MM.1S (cell line): Measurements from ENCODE around the gene ATP10D.

Source experiments
- DNase-seq: peaks from one replicate; pipeline ENCODE4 v3.0.0-alpha.2; 2015
- H2AFZ ChIP-seq: fragments of 300-600 bp; sonication (generic); 2 replicates; pipeline ENCODE4 v1.6.0; 2016; ENCODE audit warnings: antibody characterized with exemption, low read length
- H3F3A ChIP-seq: fragments of 300-600 bp; sonication (generic); 2 replicates; pipeline ENCODE4 v1.6.1; 2016; ENCODE audit warnings: mild to moderate bottlenecking, antibody characterized with exemption, low read length, moderate library complexity, mixed read lengths; ENCODE audit not compliant: insufficient read depth
- H3K27ac ChIP-seq: fragments of 300-600 bp; sonication (generic); 2 replicates; pipeline ENCODE4 v1.5.1; 2016; ENCODE audit warnings: mild to moderate bottlenecking, low read length
- H3K27me3 ChIP-seq: fragments of 300-600 bp; sonication (generic); replicated peaks from 2 replicates; pipeline ENCODE4 v1.6.0; 2016; ENCODE audit warnings: low read length; ENCODE audit not compliant: insufficient read depth
- H3K36me3 ChIP-seq: fragments of 300-600 bp; sonication (generic); replicated peaks from 2 replicates; pipeline ENCODE4 v1.6.1; 2016; ENCODE audit warnings: mild to moderate bottlenecking, low read length, mixed read lengths; ENCODE audit not compliant: insufficient read depth
- H3K4me1 ChIP-seq: fragments of 300-600 bp; sonication (generic); 2 replicates; pipeline ENCODE4 v1.6.1; 2016; ENCODE audit warnings: low read length, mixed read lengths
- H3K4me2 ChIP-seq: fragments of 300-600 bp; sonication (generic); 2 replicates; pipeline ENCODE4 v1.6.0; 2016; ENCODE audit warnings: low read depth, low read length
- H3K4me3 ChIP-seq: fragments of 300-600 bp; sonication (generic); 2 replicates; pipeline ENCODE4 v1.5.1; 2016; ENCODE audit warnings: low read length, mixed read lengths
- H3K79me2 ChIP-seq: fragments of 300-600 bp; sonication (generic); 2 replicates; pipeline ENCODE4 v1.6.1; 2016; ENCODE audit warnings: mixed run types, low read length, mixed read lengths
- H3K9ac ChIP-seq: fragments of 300-600 bp; sonication (generic); 2 replicates; pipeline ENCODE4 v1.6.1; 2016; ENCODE audit warnings: low read length, mixed read lengths
- H3K9me2 ChIP-seq: fragments of 300-600 bp; sonication (generic); replicated peaks from 2 replicates; pipeline ENCODE4 v1.6.1; 2016; ENCODE audit warnings: mild to moderate bottlenecking, low read length, mixed read lengths; ENCODE audit not compliant: insufficient read depth
- H3K9me3 ChIP-seq: fragments of 300-600 bp; sonication (generic); replicated peaks from 2 replicates; pipeline ENCODE4 v1.6.1; 2016; ENCODE audit warnings: mild to moderate bottlenecking, low read length, mixed read lengths; ENCODE audit not compliant: insufficient read depth
- H4K20me1 ChIP-seq: fragments of 300-600 bp; sonication (generic); 2 replicates; pipeline ENCODE4 v1.6.1; 2016; ENCODE audit warnings: mild to moderate bottlenecking, low read length, moderate library complexity, mixed read lengths; ENCODE audit not compliant: insufficient read depth
- CTCF ChIP-seq: fragments of 300-600 bp; sonication (generic); IDR thresholded peaks from 2 replicates; pipeline ENCODE4 v1.5.1; 2016; ENCODE audit warnings: antibody characterized with exemption, low read length, mixed read lengths
- EZH2 ChIP-seq: fragments of 300-600 bp; sonication (generic); optimal IDR thresholded peaks from 2 replicates; pipeline ENCODE3; 2017; ENCODE audit warnings: low read depth, mild to moderate bottlenecking, antibody characterized with exemption, low read length, mixed read lengths
- EZH2phosphoT487 ChIP-seq: fragments of 300-600 bp; sonication (generic); IDR thresholded peaks from 2 replicates; pipeline ENCODE4 v1.6.1; 2018; ENCODE audit warnings: antibody characterized with exemption, low read length

Gene ATP10D

GRCh38 chr4:47482326-47482725, 2.7 kb upstream of the ATP10D start:
- no peaks in the 10 kb centered on the region for H3K36me3 ChIP-seq
- H3K9me3 ChIP-seq: no peaks in the 10 kb centered on the region
- H3K4me3 ChIP-seq: no peak overlapping the region
- no peak overlapping the region for H3K27ac ChIP-seq
- no peak overlapping the region for H2AFZ ChIP-seq
- TF ChIP-seq CTCF: no peak
- TF ChIP-seq EZH2phosphoT487: no peak
- TF ChIP-seq EZH2: no peak
- peaks cover 9% of the 10 kb centered on the region for H3K79me2 ChIP-seq
- H3K9me2 ChIP-seq: no peaks in the 10 kb centered on the region
- no peak for DNase-seq
- H3F3A ChIP-seq: 0 out of 2 replicates have a peak, but pooled peaks cover 13% of the 10 kb centered on the region
- H3K27me3 ChIP-seq: no peaks in the 10 kb centered on the region
- 0 out of 2 replicates have a peak, but pooled peaks cover 6% of the 10 kb centered on the region for H3K4me1 ChIP-seq
- no peak overlapping the region for H3K4me2 ChIP-seq
- no peaks in the 10 kb centered on the region for H4K20me1 ChIP-seq
- no peak overlapping the region for H3K9ac ChIP-seq

- H3K9me2 ChIP-seq: no peaks in the 10 kb centered on the region
- H3K36me3 ChIP-seq: no peaks in the 10 kb centered on the region
- H3K4me1 ChIP-seq: 0 out of 2 replicates have a peak, but pooled peaks cover 6% of the 10 kb centered on the region
- peaks cover 13% of the 10 kb centered on the region for H3K79me2 ChIP-seq
- no peak overlapping the region for H2AFZ ChIP-seq
- H4K20me1 ChIP-seq: no peaks in the 10 kb centered on the region
- DNase-seq: no peak
- H3F3A ChIP-seq: 0 out of 2 replicates have a peak, but pooled peaks cover 13% of the 10 kb centered on the region
- no peaks in the 10 kb centered on the region for H3K27me3 ChIP-seq
- H3K9ac ChIP-seq: no peak overlapping the region
- H3K4me3 ChIP-seq: no peak overlapping the region
- H3K27ac ChIP-seq: no peak overlapping the region
- TF ChIP-seq EZH2: no peak
- no peak for TF ChIP-seq EZH2phosphoT487
- TF ChIP-seq CTCF: no peak
- H3K9me3 ChIP-seq: no peaks in the 10 kb centered on the region
- H3K4me2 ChIP-seq: no peak overlapping the region
Measured at GRCh38 chr4:47483745-47484144, 1.3 kb upstream of the ATP10D start.

- no peak overlapping the region for H3K4me2 ChIP-seq
Measured at GRCh38 chr4:47484168-47484567, 907 bp upstream of the ATP10D start.

More at GRCh38 chr4:47484168-47484567, 907 bp upstream of the ATP10D start:
- Histone ChIP-seq H3K27ac (no peak overlapping the region), H3K9me3 (no peaks in the 10 kb centered on the region), H3K4me1 (0 out of 2 replicates have a peak, but pooled peaks cover 6% of the 10 kb centered on the region), H3K36me3 (no peaks in the 10 kb centered on the region), H3K27me3 (no peaks in the 10 kb centered on the region), H2AFZ (no peak overlapping the region), H3K79me2 (peaks cover 13% of the 10 kb centered on the region), H3F3A (0 out of 2 replicates have a peak, but pooled peaks cover 13% of the 10 kb centered on the region), H3K4me3 (no peak overlapping the region), H3K9me2 (no peaks in the 10 kb centered on the region), H4K20me1 (no peaks in the 10 kb centered on the region), H3K9ac (no peak overlapping the region)
- no peak for TF ChIP-seq EZH2phosphoT487
- TF ChIP-seq EZH2: no peak
- TF ChIP-seq CTCF: no peak
- no peak for DNase-seq
